ENCODE results near the gene TMEM183A.
"Not testable (repeated sequence)": the region's sequence is repeated elsewhere in the genome, so short reads cannot be mapped to it uniquely, and the experiment has no call there.

The TMEM183A gene

DNA sequence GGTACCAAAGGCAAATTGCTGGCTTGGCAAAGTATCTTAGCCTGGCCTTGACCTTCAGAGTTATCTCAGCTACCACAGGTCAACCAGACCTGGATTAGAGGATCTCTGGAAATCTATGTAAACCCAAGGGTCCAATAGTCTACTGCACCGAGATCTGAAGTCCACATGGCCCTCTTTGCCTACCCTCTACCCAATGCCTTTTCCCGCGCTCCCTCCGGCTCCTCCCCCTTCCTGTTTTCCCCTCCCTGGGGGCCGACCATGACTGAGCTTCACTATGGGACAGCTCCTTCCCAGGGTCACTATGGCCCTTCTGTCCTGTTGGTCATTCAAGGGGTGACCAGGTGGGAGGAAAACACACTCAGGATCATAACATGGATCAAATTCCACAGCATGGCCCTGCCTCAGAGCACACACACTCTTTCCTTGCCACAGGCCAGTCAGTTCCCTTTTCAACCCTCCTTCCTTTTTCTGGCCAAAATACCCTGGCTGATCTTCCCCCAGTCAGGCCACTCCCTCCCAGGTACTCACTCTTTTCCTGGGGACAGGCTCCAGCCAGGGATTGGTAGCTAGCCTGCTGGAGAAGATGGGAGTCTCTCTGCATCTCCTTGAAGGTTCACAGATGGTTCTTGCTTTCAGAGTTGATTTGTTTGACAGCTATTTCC is 19.1 kb upstream of the TMEM183A start:
- no peak for DNase-seq

DNA sequence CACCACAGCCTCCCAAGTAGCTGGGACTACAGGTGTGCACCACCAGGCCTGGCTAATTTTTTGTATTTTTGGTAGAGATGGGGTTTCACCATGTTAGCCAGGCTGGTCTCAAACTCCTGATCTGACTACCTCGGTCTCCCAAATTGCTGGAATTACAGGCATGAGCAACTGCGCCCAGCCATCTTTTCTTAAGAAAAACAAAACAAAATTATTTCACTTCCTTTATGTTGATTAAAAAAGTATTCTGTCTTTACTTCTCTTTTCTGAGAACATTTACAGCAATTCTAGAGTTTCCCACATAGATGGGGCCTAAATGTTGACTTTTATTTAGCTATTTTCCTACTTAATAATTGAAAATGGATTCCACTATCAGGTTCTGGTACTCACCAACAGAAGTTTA is 17.3 kb upstream of the TMEM183A start:
- DNase-seq: no peak

DNA sequence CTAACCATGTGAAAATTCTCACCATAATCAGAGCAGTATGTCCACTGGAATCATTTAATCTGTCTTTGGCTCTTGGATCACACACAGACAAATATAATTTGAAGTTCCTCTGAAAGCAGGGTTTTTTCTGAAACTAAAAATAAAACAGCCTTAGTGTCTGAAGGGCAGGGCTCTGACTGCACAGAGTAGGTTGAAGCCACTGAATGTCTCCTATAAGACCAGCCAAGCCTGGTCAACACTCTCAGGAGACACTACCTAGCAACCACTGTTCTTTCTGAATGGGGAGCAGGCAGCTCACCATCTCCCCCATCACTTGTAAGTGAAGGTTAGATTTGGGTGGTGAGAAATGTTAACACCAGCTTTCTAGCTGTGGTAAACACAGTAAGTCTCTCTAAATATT is 16.1 kb upstream of the TMEM183A start:
- no peak for DNase-seq

DNA sequence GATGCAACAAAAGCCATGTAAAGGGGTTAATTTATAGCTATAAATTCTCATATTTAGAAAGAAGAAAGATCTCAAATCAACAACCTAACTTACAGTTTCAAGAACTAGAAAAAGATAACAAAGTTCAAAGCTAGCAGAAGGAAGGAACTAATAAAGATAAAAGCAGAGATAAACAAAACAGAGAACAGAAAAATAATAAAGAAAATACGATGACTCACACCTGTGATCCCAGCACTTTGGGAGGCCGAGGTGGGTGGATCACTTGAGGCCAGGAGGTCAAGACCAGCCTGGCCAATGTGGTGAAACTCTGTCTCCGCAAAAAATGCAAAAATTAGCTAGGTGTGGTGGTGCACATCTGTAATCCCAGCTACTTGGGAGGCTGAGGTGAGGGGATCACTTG is 12.4 kb upstream of the TMEM183A start:
- no peak for DNase-seq

DNA sequence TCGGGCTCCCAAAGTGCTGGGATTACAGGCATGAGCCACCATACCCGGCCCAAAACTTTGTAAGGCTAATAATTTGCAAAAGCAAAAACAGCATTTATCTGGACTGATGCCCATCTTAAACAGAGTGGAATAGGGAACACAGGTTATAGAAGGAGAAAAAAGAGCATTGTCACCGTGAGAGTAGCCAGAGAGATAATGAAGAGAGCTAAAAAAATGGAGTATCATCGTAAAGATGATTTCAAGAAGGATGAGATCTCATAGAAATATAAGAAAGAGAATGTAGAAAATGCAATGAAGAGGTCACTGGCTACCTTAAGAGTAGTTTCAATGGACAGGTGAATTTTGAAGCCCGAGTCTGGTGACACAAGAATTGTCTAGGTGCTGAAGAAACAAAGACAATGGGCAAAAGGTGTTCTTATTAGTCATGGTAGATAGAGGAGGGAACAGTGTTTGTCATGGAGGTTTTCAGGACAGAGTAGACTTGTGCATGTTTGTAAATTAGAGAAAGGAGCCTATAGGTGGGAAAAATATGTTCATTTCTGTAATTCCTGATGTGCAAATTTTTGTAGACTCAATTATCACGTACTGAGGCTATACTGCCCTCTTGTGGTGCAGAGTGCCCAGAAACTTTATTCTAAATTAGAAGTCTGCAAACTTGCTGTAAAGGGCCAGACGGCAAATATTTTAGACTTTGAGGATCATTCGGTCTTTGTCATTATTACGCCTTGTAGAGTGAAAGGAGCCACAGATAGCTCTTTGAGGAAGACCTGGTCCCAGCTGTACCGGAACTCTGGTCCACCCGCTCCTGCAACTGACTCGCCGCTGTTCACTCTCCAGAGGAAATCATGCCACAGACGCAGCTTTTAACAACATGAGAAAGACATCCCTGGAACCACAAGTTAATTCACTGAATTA is 8.1 kb upstream of the TMEM183A start:
- DNase-seq: no peak

DNA sequence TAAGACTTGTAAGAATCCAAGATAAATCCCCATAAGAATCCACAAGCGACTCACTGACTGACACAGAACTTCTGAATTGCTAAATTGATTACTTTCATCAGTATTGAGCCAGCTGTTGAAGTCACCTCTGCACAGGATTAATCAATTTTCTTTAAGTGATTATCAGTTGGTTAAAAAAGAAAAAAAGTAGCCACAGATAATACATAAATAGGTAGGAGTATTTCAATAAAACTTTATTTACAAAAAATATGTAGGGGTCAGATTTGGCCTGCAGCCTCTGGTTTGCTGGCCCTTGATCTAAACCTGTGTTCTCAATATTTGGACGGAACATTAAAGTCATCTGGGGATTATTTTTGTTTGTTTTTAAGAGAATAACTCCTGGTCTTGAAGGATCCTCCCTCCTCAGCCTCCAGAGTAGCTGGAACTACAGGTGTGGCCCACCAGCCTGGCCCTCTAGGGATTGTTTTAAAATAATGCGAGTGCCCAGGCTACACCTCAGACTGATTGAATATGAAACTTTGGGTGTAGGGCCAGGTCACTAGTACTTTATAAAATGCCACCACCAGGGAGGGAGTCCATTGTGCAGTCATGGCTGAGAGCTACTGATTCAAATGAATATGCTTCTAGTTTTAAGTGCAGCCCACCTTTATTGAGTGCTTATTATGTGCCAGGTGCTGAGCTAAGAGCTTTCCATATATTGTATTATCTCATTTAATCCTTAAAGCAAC is 6.8 kb upstream of the TMEM183A start:
- DNase-seq: no peak

DNA sequence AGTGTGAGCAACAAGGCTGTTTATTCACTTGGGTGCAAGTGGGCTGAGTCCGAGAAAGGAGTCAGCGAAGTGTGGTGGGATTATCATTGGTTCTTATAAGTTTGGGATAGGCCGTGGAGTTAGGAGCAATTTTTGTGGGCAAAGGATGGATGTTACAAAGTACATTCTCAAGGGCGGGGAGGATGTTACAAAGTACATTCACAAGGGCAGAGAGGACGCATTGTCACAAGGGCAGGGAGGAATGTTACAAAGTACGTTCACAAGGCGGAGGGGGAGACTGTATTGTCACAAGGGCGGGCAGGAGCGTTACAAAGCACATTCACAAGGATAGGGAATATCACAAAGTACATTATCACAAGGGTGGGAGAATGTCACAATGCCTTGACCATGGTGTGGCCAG is 5.2 kb upstream of the TMEM183A start:
- DNase-seq: no peak

DNA sequence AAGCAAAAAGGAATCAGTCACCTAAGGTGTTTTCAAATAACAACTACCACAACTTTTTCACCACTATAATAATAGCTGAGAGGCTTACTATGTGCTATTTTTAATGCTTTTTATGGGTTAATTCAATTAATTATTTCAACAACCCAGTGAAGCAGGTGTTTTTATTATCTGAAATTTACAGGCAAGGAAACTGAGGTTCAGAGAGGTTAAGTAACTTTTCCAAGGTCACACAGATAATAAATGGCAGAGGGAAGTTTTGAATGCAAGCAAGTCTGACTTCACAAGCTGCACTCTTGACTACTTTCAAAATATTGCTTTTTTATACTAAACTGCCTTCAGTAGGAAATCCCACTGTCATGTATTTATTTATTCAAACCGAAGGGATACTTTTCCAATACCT is 4.2 kb upstream of the TMEM183A start:
- no peak for DNase-seq

DNA sequence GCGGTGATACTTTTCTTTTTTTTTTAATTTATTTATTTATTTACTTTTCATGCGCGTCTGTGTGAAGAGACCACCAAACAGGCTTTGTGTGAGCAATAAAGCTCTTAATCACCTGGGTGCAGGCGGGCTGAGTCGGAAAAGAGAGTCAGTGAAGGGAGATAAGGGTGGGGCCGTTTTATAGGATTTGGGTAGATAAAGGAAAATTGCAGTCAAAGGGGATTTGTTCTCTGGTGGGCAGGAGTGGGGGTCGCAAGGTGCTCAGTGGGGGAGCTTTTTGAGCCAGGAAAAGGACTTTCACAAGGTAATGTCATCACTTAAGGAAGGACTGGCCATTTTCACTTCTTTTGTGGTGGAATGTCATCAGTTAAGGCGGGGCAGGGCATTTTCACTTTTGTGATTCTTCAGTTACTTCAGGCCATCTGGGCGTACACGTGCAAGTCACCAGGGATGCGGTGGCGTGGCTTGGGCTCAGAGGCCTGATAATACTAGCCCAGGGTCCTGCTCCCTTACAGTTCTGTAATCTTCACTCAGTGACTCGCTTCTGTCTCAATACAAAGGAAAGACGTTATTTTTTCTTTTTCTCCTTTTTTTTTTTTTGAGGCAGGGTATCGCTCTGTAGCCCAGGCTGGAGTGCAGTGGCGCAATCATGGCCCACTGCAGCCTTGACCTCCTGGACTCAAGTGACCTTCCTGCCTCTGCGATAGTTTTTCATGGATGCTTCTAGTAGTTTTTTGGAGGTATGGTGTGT is 1.6 kb upstream of the TMEM183A start:
- not testable (repeated sequence) for DNase-seq

DNA sequence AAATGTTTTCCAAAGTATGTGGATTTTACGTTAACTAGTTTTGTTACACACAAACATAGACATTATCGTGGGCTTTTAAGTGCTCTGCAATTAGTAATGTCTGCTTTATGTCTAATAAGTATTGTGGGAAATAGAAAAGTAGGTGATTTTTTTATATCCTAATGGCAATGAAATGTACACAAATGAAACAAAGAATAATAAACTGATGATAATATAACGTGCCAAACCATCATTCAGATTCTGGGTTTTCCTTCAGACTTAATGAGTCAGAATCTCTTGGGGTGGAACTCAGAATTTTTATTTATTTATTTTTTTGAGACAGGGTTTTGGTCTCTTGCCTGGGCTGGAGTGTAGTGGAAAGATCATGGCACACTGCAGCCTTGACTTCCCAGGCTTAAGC is 2.0 kb downstream of the TMEM183A start:
- DNase-seq: no peak

DNA sequence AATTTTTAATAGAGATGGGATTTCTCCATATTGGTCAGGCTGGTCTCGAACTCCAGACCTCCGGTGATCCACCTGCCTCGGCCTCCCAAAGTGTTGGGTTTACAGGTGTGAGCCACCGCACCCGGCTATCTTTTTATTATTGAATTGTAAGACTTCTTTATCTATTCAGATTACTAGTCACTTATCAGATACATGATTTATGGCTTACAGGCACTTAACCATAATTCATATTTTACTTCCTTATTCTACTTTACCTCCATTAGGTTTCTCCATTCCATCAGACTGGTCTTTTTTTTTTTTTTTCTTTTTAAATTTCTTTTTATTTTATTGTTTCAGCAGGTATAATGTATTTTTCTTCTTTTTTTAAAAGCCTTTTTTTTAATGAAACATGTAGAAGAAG is 4.4 kb downstream of the TMEM183A start:
- DNase-seq: no peak

DNA sequence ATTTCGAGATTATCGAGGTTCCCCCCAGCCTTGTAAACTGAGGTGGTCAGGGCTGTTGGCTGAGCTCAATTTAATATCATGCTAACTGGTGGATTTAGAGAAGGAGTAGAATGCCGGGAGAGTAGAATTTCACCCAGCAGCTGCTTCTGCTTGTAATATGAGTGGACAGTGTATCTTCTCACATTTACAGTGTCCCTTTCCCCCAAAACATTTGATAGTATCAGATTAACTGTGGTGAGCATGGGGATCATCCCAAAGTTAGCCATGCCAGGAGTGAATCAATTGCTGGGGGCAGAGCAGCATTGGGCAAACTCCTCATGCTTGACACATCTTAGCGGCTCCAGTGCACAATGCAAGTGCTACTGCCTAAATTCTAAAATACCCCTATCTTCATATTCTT is 9.9 kb downstream of the TMEM183A start:
- DNase-seq: no peak

DNA sequence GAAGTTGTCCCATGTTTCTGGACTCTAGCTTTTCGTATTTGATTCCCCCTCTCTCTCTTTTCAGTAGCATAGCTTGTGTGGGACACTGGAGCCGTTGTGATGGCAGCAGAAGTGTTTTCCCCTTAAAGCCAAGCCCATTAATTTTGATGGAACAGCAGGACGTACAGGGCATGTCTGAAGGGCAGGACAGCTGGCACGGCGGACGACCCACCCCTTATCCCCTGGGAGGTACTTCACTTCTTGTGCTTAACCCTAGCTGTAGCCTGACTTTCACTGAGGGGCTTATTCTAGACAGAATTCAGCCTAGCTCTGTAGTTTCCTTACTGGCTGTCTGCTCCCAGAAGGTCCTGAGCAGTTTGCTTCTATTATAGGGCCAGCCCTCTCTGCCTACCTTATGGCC is 10.5 kb downstream of the TMEM183A start:
- DNase-seq: no peak

DNA sequence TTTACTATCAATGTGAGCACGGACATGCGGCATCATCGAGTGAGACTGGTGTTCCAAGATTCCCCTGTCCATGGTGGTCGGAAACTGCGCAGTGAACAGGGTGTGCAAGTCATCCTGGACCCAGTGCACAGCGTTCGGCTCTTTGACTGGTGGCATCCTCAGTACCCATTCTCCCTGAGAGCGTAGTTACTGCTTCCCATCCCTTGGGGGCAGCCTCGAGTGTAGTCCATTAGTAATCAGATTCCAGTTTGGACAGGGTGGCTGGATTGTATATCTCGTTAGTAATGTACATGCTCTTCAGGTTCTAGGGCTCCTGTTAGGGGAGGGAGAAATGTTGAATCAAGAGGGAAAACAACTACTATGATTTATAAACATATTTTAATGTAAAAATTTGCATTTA is 15.7 kb downstream of the TMEM183A start:
- DNase-seq: not testable (repeated sequence)

DNA sequence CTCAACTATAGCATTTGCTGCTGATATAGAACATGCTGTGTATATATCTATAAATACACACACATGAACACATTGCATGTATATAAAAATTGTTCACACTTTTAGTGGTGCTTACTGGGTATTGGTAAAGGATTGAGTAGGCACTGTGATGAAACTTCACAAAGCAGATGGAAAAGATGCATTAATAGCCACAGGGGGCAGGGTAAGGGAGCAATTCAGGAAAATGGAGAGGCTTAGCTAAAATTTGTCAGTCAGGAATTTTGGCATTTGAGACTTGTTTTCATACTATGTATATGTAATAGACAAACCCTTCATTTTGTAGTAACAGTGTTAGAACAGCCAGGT is 18.5 kb downstream of the TMEM183A start:
- DNase-seq: no peak

DNA sequence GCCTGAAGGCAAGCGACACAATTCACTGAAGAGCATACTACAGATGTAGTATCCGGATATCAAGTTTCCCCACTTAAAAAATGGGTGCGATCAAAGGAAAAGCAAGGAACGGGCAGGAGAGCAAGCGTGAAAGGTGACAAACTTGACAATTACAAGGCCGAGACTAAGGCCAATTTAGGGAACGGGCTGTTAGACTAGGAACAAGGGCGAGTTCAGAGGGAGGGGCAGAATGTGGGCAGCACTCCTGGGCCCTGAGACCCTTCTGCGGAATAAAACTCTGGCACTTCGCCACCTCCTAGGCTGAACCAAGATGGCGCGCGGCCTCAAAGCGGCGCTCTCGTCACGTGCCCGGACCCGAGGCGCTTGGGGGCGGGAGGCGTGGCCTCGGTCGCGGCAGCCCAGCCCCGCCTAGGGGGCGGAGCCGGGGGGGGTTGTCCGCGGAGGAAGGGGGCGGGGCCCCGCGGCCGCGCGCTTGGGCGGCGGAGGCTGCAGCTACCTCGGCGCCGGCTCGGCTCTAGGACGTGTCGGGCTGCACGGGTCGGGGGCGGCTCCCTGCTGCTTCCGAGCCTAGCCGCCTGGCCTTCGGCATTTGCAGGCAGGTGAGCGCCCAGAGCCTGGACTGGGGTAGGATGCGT is 19.0 kb downstream of the TMEM183A start, which contains the start of gene PPFIA4:
Gene PPFIA4, plus strand, starts transcription at position 461 of the 635 bp plus-strand sequence. CDS start 12,518 bp downstream, outside the sequence.
- DNase-seq: peak; percentile 78

DNA sequence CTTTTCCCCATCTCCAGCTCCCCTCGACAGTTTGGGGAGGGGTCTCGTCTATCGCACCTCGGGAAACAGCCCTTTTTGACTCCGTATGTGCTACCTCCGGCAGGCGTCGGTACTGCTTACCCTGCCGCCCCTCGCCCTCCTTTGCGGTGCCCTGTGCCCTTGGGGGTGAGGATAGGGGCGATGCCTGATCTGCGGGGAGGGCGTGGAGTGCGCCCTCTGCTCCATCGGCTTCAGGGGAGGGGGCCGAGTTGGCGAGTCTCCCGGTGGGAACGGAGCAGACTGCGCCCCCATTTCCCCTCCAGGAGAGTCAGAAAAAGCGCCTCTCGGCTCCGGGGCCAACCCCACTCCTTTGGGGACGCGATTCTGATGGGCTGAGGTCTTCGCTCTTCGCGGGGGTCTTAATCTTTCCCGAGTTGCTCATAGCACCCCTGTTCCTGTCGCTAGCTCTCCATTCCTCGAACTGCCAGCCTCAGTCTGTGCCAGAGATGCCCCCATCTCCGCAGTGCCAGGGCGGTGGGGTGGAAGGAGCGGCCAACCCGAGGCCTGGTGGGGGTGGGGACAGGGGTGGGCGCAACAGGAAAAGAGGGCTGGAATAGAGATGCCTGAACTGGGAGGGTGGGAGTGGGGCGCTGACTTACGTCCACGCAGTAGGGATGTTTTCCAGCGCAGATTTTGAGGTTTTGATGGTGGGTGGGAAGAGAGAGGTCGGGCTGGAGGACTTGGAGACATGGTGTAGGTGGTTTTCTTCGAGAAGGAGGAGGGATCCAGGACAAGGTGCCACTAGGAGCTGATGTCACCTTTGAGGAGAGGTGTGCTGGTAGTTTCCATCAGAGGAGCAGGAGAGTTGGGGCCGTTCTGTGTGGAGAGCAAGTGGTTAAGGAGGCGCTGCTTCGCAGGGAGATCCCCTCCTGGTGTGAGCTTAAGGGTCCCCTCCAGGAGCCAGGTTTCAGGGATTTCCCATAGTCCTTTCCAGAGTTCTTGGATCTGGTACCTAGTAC is 19.8 kb downstream of the TMEM183A start:
- no peak for DNase-seq

DNA sequence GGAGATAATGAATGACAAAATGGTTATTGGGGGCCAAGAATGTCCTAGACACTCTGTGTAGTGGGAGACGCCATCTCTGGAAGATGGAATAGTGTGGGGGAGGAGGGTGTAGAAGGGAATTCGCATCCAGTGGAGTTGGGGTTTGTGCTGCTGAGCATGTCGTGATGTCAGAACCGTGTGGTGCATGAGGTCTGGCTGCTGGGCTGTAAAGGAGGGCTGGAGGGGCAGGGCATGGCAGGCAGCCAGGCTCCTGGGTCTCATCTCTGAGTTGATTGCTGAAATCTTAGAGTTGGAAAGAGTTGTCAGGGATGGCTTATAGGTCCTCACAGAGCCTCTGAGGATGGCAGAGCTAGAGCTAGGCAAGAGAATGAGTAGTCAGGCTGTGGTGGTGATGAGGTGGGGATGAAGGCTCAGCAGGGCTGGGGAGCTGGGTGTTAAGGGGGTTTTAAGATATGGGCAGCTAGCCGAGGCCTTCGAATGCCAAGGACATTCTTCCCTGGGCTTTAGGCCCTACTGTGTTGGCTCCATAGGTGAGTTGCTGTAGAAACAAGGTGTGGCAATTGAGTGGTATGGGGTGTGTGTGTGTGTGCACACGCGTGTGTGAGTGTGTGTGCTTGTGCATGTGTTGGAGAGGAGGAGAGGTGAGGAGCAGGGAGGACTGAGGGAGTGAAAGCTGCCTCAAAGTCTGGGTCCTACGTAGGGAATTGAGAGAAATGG is 21.1 kb downstream of the TMEM183A start:
- no peak for DNase-seq

DNA sequence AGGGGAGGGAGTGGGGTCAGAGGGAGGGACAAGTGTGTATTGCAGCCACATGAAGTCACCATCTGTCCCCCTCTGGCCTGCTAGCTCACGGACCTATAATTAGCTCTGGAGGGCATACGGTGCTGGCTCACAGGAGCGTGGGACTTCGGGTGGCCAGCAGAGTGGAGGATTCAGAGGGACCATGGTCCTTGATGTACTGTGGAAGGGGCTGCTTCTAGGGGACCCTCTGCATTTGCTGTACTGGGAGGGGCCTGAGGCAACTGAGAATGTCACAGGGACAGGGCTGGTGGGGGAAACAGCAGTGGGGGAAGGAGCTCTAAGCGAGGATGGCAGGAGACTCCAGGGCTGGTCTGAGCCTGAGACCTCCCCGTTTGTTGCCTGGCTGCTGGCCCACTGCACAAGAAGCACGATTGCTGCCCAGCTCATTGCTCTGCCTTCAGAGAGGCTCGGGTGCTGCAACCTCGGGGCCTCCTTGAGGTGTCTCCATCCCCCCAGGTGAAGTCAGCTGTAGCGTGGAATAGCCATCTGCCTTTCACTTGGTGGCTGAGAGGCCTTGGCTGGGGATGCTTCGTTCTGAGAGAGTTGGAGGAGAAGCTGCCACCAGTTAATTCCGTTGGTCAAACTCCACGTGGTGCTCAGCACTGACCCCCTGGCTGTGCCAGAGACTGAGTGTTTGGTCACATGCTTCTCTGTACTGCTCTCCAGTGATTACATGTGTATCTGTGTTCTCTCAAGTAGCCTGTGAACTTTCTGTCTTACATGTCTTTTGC is 21.8 kb downstream of the TMEM183A start:
- no peak for DNase-seq

DNA sequence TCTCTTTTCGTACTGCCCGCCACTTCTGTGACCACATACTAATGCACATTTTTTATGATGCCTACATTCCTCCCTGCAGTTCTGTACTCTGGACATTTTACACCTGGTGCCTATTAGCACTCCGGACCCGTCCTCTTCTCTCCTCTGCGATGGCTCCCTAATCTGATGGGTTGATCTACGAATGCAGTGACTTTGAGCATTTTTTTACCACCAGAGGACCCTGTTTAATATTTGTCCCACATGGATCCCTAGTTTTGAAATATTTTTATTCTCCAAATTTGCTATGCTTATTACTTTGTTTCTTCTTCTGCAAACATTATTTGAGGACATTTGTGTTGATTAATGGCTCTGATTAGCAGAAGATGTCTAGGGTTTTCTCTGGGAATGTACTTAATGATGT is 24.3 kb downstream of the TMEM183A start:
- no peak for DNase-seq

Measured in activated gamma-delta T cell (primary cell).